NCI-H82 treated with DMSO at 0.1 percent for 48 hours (cell line): ENCODE data around the gene SLC38A4.

Source experiments
- DNase-seq: peaks from one replicate; lab custom pipeline; 2025; ENCODE audit not compliant: unreplicated experiment; lab: John Stamatoyannopoulos, UW

Gene SLC38A4

GRCh38 chr12:46717159-46717558 is 108.6 kb downstream of the SLC38A4 start:
- DNase-seq, result no peak
